Stimulated activated CD8-positive, alpha-beta memory T cell treated with anti-CD3 and anti-CD28 coated beads, Interleukin-2, amount 100 ng/mL, for 1 hour (primary cell): ENCODE results near the gene U2AF2.

ENCODE experiments used
- DNase-seq, 2 donors: peaks; one replicate each; pipeline ENCODE4 v3.0.0-alpha.2; 2020; ENCODE audit warnings: low read depth in 2 of 2

Gene U2AF2

GRCh38 chr19:55621673-55622231 lies 33.1 kb upstream of the U2AF2 start:
- DNase-seq: no peak

- no peak for DNase-seq
Measured at GRCh38 chr19:55622242-55622969, 32.4 kb upstream of the U2AF2 start.

- no peak for DNase-seq
Measured at GRCh38 chr19:55623130-55623529, 31.7 kb upstream of the U2AF2 start.

- no peak for DNase-seq
Measured at GRCh38 chr19:55623561-55623960, 31.3 kb upstream of the U2AF2 start.

- DNase-seq: peak; percentile 88 to 94
Measured at GRCh38 chr19:55624109-55625003, 30.5 kb upstream of the U2AF2 start, which contains the start of gene ZNF784. ZNF784 (minus strand) TSS chr19:55624566; CDS start chr19:55624561, 5 bp downstream.

GRCh38 chr19:55625004-55625326 lies 29.9 kb upstream of the U2AF2 start:
- DNase-seq: no peak

GRCh38 chr19:55626350-55626749 lies 28.5 kb upstream of the U2AF2 start:
- DNase-seq: no peak

- DNase-seq: peak; percentile 67 to 80
Measured at GRCh38 chr19:55632463-55632834, 22.4 kb upstream of the U2AF2 start.

GRCh38 chr19:55633861-55634260 lies 21.0 kb upstream of the U2AF2 start:
- no peak for DNase-seq

- no peak for DNase-seq
Measured at GRCh38 chr19:55635334-55635717, 19.5 kb upstream of the U2AF2 start.

- no peak for DNase-seq
Measured at GRCh38 chr19:55635856-55636440, 18.9 kb upstream of the U2AF2 start.

- no peak for DNase-seq
Measured at GRCh38 chr19:55636723-55637122, 18.1 kb upstream of the U2AF2 start.

GRCh38 chr19:55637534-55637933 lies 17.3 kb upstream of the U2AF2 start:
- DNase-seq: no peak

GRCh38 chr19:55638864-55639359 lies 15.9 kb upstream of the U2AF2 start:
- no peak for DNase-seq

GRCh38 chr19:55640043-55640576 lies 14.7 kb upstream of the U2AF2 start:
- DNase-seq: peak in 1 of 2 donors; percentile 54

GRCh38 chr19:55640577-55641425 lies 14.0 kb upstream of the U2AF2 start, which contains the start of gene ZNF580:
ZNF580 (plus strand) TSS chr19:55641002; CDS start chr19:55642509, 1,507 bp downstream.
- DNase-seq: no peak

- no peak for DNase-seq
Measured at GRCh38 chr19:55641426-55642152, 13.2 kb upstream of the U2AF2 start.

- no peak for DNase-seq
Measured at GRCh38 chr19:55642153-55643002, 12.5 kb upstream of the U2AF2 start.
